Medulla oblongata (tissue), 1 donor: Measurements from ENCODE around the gene FOXC2.
A peak's percentile ranks its signal among the peaks of the same experiment; 100 is the strongest.

ENCODE experiments used
- DNase-seq: peaks from one replicate; pipeline ENCODE4 v3.0.0-alpha.2; 2015; ENCODE audit errors: extremely low spot score

The FOXC2 gene

GRCh38 chr16:86573646-86574508 is 7.2 kb downstream of the FOXC2 start:
- no peak for DNase-seq

- DNase-seq, result no peak
Measured at GRCh38 chr16:86574646-86575045, 8.0 kb downstream of the FOXC2 start.

DNA sequence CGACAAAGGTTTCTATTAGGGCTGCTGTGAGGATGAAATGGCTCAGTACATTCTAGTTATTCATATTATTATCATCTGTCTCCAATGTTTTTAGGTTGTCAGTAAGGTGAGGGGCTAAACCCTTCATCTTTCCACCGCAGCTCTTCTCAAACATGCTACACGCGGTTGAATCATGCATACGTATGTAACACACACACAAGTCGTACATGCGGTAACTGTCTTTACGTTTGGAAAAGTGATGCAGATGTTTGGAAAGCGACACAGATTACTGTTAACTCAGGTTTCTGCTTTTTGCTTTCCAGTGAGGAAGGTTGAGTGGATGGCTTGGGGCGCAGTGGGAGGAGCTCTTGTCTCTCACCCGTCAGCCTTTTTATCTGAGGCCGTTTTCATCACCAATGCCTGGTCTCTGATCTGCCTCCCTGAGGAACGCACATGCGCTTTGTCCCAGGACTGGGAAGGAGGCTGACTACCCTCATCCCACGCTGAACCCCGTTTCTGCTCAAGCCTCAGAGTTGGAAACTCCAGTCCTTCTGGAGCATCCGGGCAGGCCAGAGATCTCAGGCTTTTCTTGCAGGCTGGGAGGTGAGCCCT is 8.6 kb downstream of the FOXC2 start:
- DNase-seq, result no peak

GRCh38 chr16:86575754-86576557 is 9.3 kb downstream of the FOXC2 start:
- peak; percentile 31 for DNase-seq

- no peak for DNase-seq
Measured at GRCh38 chr16:86576591-86577313, 10.1 kb downstream of the FOXC2 start.

GRCh38 chr16:86577314-86577971 is 10.8 kb downstream of the FOXC2 start:
- DNase-seq, result no peak

DNA sequence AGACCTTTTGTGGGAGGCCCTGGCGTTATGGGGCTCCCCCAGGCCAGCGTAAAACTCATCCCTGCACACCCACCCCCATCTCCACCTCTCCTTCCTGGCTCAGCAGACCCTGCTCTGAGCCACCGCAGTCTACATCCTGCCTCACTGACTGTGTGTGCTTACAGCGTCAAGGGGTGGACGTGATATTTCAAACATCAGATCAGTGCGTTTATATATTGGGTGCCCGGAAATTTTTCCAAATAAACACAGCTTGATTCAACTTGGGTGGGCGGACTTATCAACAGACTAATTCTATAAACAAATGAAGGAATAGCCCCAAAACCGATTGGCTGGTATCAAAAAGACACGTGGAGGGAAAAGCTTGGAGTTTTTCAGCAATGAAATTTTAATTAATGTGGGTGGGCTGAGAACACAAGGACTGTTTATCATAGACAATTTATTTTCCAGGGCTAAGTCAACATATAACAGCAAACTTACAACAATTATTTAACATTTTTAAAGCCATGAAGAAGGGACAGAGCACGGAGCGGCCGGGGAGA is 11.5 kb downstream of the FOXC2 start, which contains the start of gene FOXL1:
Gene FOXL1, plus strand, starts transcription at position 489 of the 539 bp plus-strand sequence. CDS start 175 bp downstream, outside the sequence.
- DNase-seq, result no peak

DNA sequence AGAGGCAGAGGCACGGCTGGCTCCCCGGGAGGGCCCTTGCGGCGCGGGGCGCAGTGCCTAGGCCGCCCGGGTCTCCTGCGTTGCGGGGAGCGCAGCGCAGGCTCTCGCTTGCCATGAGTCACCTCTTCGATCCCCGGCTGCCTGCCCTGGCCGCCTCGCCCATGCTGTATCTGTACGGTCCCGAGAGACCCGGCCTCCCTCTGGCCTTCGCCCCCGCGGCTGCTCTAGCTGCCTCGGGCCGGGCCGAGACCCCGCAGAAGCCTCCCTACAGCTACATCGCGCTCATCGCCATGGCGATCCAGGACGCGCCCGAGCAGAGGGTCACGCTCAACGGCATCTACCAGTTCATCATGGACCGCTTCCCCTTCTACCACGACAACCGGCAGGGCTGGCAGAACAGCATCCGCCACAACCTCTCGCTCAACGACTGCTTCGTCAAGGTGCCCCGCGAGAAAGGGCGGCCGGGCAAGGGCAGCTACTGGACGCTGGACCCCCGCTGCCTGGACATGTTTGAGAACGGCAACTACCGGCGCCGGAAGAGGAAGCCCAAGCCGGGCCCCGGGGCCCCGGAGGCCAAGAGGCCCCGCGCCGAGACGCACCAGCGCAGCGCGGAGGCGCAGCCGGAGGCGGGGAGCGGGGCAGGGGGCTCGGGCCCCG is 12.1 kb downstream of the FOXC2 start:
- DNase-seq, result no peak

DNA sequence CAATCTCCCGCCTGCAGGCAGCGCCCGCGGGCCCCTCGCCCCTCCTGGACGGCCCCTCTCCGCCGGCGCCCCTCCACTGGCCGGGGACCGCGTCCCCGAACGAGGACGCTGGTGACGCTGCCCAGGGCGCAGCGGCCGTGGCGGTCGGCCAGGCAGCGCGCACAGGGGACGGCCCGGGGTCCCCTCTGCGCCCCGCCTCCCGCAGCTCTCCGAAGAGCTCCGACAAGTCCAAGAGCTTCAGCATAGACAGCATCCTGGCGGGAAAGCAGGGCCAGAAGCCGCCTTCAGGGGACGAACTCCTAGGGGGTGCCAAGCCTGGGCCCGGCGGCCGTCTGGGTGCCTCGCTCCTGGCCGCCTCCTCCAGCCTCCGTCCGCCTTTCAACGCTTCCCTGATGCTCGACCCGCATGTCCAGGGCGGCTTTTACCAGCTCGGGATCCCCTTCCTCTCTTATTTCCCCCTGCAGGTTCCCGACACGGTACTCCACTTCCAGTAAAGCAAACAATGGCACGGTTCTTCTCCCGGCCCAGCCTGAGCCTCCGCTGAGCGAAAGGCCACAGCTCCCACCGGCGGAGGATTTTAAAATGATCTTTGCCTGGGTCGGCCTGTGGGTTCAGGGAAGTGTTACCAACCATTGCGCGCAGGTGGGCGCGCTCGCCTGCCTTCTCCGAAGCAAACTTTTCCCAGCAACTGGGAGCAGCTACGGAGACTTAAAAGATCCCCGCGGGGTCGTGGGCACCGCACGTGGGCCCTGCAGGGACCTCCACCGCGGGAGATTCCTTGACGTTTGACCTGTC is 12.8 kb downstream of the FOXC2 start:
- DNase-seq, result no peak

- no peak for DNase-seq
Measured at GRCh38 chr16:86580063-86580790, 13.6 kb downstream of the FOXC2 start.

DNA sequence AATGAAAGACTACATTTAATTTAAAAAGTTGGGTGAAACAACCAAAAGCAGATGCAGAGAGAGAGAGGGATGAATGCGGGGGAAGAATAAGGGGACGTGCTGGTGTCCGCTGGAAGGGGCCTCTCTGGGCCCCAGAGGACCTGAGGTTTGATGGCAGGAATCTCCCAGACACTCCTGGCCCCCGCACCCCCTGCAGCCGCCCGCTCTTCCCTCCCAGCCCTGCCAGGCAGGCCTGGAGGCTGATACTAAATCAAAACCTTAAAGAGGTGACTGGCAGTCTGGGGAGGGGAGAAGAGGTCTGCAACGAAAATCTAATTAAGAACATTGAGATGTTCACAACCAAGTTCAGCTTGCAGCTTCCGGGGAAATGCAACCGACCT is 14.2 kb downstream of the FOXC2 start:
- no peak for DNase-seq

- DNase-seq, result no peak
Measured at GRCh38 chr16:86581458-86581857, 14.8 kb downstream of the FOXC2 start.

DNA sequence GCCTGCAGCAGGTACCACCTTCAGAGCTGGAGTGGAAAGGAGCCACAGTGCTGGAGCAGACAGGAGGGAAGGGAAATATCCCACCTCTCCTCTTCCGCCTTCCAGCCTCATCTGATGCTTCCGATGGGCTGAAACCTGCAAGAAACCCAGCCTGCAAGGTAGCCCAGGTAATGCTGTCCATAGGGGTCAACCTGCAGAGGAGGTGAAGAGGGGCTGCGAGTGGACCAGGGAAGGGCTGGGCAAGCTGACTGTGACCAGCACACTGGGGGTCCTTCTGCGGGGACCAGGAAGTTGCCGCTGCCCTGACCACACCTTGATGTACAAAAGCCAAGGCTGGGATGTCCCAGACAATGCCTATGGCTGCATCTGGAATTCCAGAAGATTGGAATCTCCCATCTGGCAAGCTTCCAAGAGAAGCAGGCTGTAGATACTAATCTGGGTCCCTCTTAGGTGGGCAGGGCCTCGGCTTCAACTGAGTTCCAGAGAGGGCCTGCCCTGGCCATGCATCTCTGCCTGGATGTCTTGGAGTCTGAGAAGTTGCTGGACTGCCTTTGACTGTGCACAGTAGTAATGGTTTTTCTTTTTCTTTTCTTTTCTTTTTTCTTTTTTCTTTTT is 17.5 kb downstream of the FOXC2 start:
- no peak for DNase-seq

DNA sequence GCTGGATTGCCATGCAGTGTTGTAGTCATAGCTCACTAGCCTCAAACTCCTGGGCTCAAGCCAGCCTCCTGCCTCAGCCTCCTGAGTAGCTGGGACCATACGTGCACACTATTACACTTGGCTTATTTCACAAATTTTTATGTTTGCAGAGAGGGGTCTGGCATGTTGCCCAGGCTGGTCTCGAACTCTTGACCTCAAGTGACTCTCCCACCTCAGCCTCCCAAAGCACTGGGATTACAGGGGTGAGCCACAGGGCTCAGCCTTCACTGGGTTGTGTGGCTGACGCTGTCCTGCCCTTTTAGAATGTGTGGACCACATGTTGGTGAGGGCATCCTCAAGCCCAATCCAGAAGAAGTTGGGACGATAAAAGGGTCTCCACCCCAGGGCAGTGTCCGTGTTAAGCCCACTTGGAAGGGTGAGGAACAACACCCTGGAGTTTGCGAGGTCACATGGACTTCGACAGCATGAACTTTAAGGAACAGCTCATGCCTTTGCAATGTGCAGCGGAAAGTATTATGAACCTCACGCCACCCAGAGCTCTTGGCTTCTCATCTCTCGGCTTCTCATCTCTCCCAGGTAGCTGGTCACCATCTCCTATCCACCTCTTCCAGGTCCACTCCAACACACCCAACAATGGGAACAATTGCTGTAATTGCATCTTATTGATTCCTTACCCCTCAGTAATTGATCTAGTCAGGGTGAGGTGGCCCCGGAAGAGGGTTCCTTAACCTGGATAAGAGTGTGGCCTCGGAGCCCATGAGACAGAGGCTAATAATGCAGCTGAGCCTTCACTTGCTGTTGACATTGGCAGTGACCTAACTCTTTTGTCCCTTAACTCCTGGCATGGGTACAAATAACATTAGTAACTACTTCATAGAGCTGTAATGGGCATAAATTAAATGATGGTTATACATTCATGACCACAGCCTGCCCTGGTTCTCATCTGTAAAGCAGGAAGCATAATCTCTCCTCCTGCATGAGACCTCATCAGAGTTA is 18.4 kb downstream of the FOXC2 start:
- DNase-seq, result no peak

- DNase-seq, result no peak
Measured at GRCh38 chr16:86585821-86586611, 19.4 kb downstream of the FOXC2 start.

- DNase-seq, result no peak
Measured at GRCh38 chr16:86587487-86587886, 20.9 kb downstream of the FOXC2 start.
